GM13976 (cell line): ENCODE measurements around the gene RASGRP1.
"Not testable (repeated sequence)": the region's sequence is repeated elsewhere in the genome, so short reads cannot be mapped to it uniquely, and the experiment has no call there.

Experiments
- DNase-seq: peaks from one replicate; pipeline ENCODE4 v3.0.0; 2012; ENCODE audit warnings: low spot score
- in situ Hi-C: fragments of 300-500 bp; cut with MboI; formaldehyde crosslinking; loops from one replicate; pipeline ENCODE4 v1.12.0; 2022; ENCODE audit warnings: low sequenced_read_pairs, mixed read lengths, inconsistent platforms; ENCODE audit not compliant: unreplicated experiment
- TF ChIP-seq, protein P1 (sequence below): IDR thresholded peaks from 2 replicates; pipeline ENCODE4 v1.5.1; 2012; ENCODE audit warnings: borderline replicate concordance, mild to moderate bottlenecking; ENCODE audit not compliant: insufficient read depth; ENCODE audit errors: extremely low read depth, missing control alignments, control extremely low read depth

The RASGRP1 gene

DNA sequence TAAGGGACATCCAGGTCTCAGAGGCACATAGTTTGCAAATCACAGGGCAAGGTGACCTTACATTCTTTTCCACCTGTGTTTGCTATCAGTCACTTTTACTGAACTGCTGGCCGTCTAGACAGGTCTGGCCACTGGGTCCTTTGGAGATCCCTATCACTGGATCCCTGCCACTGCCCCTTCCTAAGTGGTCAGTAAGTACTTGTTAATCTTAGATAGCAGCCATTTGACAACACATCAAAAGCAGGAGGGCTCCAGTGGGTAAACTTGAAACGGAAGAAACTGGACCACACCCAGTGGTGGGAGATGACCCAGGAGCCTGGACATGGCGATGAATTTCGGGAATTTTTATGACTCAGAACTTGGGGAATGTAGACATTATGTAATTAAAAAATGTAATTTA, 28.9 kb upstream of the RASGRP1 start:
- in situ Hi-C loops = no loop called here
- no peak for DNase-seq
- TF ChIP-seq, protein P1, sequence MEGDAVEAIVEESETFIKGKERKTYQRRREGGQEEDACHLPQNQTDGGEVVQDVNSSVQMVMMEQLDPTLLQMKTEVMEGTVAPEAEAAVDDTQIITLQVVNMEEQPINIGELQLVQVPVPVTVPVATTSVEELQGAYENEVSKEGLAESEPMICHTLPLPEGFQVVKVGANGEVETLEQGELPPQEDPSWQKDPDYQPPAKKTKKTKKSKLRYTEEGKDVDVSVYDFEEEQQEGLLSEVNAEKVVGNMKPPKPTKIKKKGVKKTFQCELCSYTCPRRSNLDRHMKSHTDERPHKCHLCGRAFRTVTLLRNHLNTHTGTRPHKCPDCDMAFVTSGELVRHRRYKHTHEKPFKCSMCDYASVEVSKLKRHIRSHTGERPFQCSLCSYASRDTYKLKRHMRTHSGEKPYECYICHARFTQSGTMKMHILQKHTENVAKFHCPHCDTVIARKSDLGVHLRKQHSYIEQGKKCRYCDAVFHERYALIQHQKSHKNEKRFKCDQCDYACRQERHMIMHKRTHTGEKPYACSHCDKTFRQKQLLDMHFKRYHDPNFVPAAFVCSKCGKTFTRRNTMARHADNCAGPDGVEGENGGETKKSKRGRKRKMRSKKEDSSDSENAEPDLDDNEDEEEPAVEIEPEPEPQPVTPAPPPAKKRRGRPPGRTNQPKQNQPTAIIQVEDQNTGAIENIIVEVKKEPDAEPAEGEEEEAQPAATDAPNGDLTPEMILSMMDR = no peak

DNA sequence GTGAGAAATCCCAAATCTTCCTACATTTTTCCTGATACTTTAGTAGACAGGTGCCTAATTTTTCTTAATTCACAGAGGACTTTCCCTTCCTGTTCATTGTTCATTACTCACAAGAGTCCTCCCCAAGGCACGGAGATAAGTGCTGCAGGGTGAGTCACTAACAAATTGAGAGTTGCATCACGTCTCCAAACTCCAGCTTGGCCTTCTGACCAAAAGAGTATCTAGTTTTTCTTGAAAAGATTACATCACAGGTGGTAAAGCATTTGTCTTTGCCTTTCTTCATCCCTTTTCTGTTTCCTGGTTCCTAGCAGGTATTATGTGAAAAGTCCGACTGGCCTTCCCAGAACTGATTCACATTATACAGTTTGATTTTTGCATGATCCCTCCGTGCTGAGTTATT, 24.9 kb upstream of the RASGRP1 start:
- no peak for DNase-seq
- TF ChIP-seq, protein P1 = no peak
- in situ Hi-C loops = no loop called here

DNA sequence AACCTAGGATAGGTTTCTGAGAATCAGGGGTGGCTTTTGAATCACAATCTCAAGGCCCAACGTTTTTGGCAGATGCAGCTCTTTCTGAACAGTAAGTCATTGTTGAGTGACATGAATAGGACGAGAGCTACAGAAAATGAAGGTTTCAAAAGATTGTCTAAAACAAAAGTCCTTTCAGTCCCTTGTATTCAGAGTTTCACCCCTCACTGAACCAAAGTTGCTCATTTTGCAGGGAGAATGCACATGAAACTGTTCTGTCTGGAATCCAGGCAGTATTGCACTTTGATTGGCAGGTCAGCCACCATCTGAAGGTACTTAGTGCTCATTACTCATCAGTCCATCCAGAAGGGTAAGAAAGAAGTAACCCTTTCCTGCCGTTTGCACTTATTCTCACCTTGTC, 24.1 kb upstream of the RASGRP1 start:
- TF ChIP-seq, protein P1 = no peak
- in situ Hi-C loops = no loop called here
- DNase-seq = no peak

GRCh38 chr15:38587214-38587613, 22.6 kb upstream of the RASGRP1 start:
- TF ChIP-seq, protein P1 = no peak
- DNase-seq = no peak
- in situ Hi-C loops = no loop called here

GRCh38 chr15:38586005-38586404, 21.4 kb upstream of the RASGRP1 start:
- in situ Hi-C loops, DNase-seq: not testable (repeated sequence)

GRCh38 chr15:38578626-38579025, 14.0 kb upstream of the RASGRP1 start:
- DNase-seq = no peak
- in situ Hi-C loops = no loop called here
- TF ChIP-seq, protein P1 = no peak

- TF ChIP-seq, protein P1 = no peak
- in situ Hi-C loops = no loop called here
- no peak for DNase-seq
Measured at GRCh38 chr15:38577424-38577987, 12.9 kb upstream of the RASGRP1 start.
